Panc1 (cell line): ENCODE measurements around the gene USP6NL. TPM values are rescaled to one million over a fixed set of nuclear protein-coding genes. Genes with fewer than 3 reads are reported as not detected.

Source experiments
- ATAC-seq: fragments of 200-7000 bp; cut with Tn5 transposase; 2 replicates; pipeline ENCODE4 v1.9.1; 2020; ENCODE audit warnings: mild to moderate bottlenecking, moderate library complexity
- BruUV-seq: library from RNA; stranded (reverse); fragments of 400-500 nt; replicated peaks from 2 replicates; lab custom pipeline; 2021; lab: Mats Ljungman, UMichigan
- CTCF ChIA-PET: fragments of 300-600 bp; sonication (Branson Sonifier 250); formaldehyde crosslinking; loops from one replicate; lab custom pipeline; 2022; ENCODE audit warnings: antibody characterized with exemption; lab: Charles Lee
- POLR2A ChIA-PET: fragments of 300-600 bp; sonication (Branson Sonifier 250); formaldehyde crosslinking; loops from one replicate; lab custom pipeline; 2022; ENCODE audit warnings: antibody characterized with exemption; lab: Charles Lee
- DNase-seq: peaks from one replicate; pipeline ENCODE4 v3.0.0-alpha.2; 2010; ENCODE audit warnings: low read depth, low spot score
- H3K27ac ChIP-seq: 2 replicates; pipeline ENCODE4 v1.5.1; 2011; ENCODE audit warnings: mild to moderate bottlenecking, low read length, inconsistent platforms
- H3K27me3 ChIP-seq: fragments of 200-500 bp; sonication (Bioruptor generic); 2 replicates; pipeline ENCODE4 v1.6.0; 2014; ENCODE audit warnings: low read length, inconsistent platforms; ENCODE audit not compliant: control insufficient read depth, insufficient read depth
- H3K36me3 ChIP-seq: fragments of 200-500 bp; sonication (Bioruptor generic); 2 replicates; pipeline ENCODE4 v1.5.1; 2014; ENCODE audit warnings: inconsistent platforms, mild to moderate bottlenecking, low read length, moderate library complexity; ENCODE audit not compliant: control insufficient read depth, insufficient read depth
- H3K4me1 ChIP-seq: 2 replicates; pipeline ENCODE4 v1.5.1; 2011; ENCODE audit warnings: inconsistent platforms, mild to moderate bottlenecking, low read length, moderate library complexity; ENCODE audit not compliant: control insufficient read depth, insufficient read depth
- H3K4me3 ChIP-seq, 2 experiments: 2 replicates each; pipeline ENCODE4 v1.5.1; 2011 to 2012; ENCODE audit warnings: low read depth in 2 of 2, low read length in 2 of 2, mild to moderate bottlenecking in 2 of 2, inconsistent platforms in 1 of 2, moderate library complexity in 1 of 2
- H3K9me3 ChIP-seq: fragments of 200-500 bp; sonication (Bioruptor generic); 2 replicates; pipeline ENCODE4 v1.5.1; 2014; ENCODE audit warnings: low read depth, mild to moderate bottlenecking, inconsistent platforms, low read length, moderate library complexity; ENCODE audit not compliant: control insufficient read depth, insufficient read depth
- POLR2AphosphoS5 ChIP-seq: IDR thresholded peaks from 2 replicates; pipeline ENCODE4 v1.6.1; 2012; ENCODE audit warnings: mild to moderate bottlenecking, low read depth, low read length, moderate library complexity
- SIN3A ChIP-seq: IDR thresholded peaks from 2 replicates; pipeline ENCODE4 v1.6.1; 2012; ENCODE audit warnings: low read depth, mild to moderate bottlenecking, low read length, moderate library complexity, borderline replicate concordance; ENCODE audit not compliant: insufficient read depth
- TCF7L2 ChIP-seq: IDR thresholded peaks from 2 replicates; pipeline ENCODE4 v1.6.1; 2011; ENCODE audit warnings: mild to moderate bottlenecking, low read depth, low read length, inconsistent platforms
- in situ Hi-C: cut with HindIII; loops from 2 replicates; pipeline ENCODE4 v1.10.0; 2016; ENCODE audit warnings: low sequenced_read_pairs, low pct_unique_long_range_greater_than_20kb
- intact Hi-C: fragments of 100-400 bp; cut with micrococcal nuclease; formaldehyde crosslinking; loops from one replicate; pipeline ENCODE4 v1.10.0; 2022; ENCODE audit not compliant: unreplicated experiment
- total RNA-seq: library from RNA; stranded (reverse); gene quantifications from one replicate; pipeline ENCODE4 v1.2.1, GENCODE V29; 2021; ENCODE audit not compliant: unreplicated experiment
- TF ChIP-seq, protein P1 (sequence below): fragments of 450-650 bp; IDR thresholded peaks from 2 replicates; pipeline ENCODE4 v1.5.1; 2017; ENCODE audit warnings: mild to moderate bottlenecking
- TF ChIP-seq, protein P2 (sequence below), 2 experiments: IDR thresholded peaks; 2 replicates each; pipeline ENCODE4 v1.6.1; 2011 to 2012; ENCODE audit warnings: low read depth in 2 of 2, control low read depth in 1 of 2, low read length in 1 of 2, mild to moderate bottlenecking in 1 of 2, moderate library complexity in 1 of 2; ENCODE audit not compliant: insufficient read depth in 1 of 2

The USP6NL gene
- total RNA-seq, 1 experiment from 2014 or later = 13.9 TPM

DNA sequence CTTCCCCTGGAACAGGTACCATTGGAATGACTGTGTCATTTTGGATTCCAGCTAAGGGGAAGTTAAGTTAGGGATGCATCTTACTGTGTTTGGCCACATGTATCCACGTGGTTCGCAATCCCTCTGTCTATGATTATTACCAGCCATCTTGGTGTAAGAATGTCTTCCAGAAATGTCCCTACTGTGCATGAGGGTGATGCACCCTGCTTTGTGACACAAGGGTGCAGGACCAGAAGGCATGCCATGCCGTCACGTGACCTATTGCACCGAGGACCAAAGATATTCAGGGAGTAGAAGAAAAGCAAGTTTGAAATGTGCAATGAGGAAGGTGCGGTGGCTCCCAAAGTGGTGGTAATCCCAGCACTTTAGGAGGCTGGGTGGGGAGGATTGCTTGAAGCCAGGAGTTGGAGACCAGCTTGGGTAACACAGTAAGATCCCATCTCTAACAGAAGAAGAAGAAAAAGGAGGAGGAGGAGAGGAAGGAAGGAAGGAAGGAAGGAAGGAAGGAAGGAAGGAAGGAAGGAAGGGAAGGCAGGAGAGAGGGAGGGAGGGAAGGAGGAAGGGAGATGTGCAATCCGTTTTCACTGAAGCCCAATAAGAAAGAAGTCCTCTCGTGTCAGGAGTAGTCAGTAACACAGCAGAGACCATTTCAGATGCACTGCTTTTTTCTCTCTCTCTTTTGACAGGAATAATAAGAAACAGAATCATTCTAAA is 42.5 kb upstream of the USP6NL start:
- H3K27me3 ChIP-seq = no peaks in the 10 kb centered on the region
- POLR2A ChIA-PET = interaction anchor here (0.6 kb wide), 1 partner anchor 17 kb away, joined by 3 read pairs; no protein-coding TSS in a partner anchor
- no peaks in the 10 kb centered on the region for H3K36me3 ChIP-seq
- no peak overlapping the region for H3K4me3 ChIP-seq
- CTCF ChIA-PET = no interaction called here
- H3K9me3 ChIP-seq = no peaks in the 10 kb centered on the region
- intact Hi-C loops = no loop called here
- DNase-seq (no peak), ATAC-seq (no peak)
- no peaks in the 10 kb centered on the region for H3K4me1 ChIP-seq
- BruUV-seq = no TSS peak
- TF ChIP-seq, protein P1, sequence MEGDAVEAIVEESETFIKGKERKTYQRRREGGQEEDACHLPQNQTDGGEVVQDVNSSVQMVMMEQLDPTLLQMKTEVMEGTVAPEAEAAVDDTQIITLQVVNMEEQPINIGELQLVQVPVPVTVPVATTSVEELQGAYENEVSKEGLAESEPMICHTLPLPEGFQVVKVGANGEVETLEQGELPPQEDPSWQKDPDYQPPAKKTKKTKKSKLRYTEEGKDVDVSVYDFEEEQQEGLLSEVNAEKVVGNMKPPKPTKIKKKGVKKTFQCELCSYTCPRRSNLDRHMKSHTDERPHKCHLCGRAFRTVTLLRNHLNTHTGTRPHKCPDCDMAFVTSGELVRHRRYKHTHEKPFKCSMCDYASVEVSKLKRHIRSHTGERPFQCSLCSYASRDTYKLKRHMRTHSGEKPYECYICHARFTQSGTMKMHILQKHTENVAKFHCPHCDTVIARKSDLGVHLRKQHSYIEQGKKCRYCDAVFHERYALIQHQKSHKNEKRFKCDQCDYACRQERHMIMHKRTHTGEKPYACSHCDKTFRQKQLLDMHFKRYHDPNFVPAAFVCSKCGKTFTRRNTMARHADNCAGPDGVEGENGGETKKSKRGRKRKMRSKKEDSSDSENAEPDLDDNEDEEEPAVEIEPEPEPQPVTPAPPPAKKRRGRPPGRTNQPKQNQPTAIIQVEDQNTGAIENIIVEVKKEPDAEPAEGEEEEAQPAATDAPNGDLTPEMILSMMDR = no peak
- TF ChIP-seq, protein P2, sequence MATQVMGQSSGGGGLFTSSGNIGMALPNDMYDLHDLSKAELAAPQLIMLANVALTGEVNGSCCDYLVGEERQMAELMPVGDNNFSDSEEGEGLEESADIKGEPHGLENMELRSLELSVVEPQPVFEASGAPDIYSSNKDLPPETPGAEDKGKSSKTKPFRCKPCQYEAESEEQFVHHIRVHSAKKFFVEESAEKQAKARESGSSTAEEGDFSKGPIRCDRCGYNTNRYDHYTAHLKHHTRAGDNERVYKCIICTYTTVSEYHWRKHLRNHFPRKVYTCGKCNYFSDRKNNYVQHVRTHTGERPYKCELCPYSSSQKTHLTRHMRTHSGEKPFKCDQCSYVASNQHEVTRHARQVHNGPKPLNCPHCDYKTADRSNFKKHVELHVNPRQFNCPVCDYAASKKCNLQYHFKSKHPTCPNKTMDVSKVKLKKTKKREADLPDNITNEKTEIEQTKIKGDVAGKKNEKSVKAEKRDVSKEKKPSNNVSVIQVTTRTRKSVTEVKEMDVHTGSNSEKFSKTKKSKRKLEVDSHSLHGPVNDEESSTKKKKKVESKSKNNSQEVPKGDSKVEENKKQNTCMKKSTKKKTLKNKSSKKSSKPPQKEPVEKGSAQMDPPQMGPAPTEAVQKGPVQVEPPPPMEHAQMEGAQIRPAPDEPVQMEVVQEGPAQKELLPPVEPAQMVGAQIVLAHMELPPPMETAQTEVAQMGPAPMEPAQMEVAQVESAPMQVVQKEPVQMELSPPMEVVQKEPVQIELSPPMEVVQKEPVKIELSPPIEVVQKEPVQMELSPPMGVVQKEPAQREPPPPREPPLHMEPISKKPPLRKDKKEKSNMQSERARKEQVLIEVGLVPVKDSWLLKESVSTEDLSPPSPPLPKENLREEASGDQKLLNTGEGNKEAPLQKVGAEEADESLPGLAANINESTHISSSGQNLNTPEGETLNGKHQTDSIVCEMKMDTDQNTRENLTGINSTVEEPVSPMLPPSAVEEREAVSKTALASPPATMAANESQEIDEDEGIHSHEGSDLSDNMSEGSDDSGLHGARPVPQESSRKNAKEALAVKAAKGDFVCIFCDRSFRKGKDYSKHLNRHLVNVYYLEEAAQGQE (IDR thresholded peaks at IDR 0.05; ENCODE audit: insufficient read depth in 1 of 2, low read depth in 2 of 2, low read length in 1 of 2) = no peak
- TF ChIP-seq SIN3A (no peak), POLR2AphosphoS5 (no peak), TCF7L2 (no peak)
- in situ Hi-C loops = no loop called here
- H3K27ac ChIP-seq = no peak overlapping the region

DNA sequence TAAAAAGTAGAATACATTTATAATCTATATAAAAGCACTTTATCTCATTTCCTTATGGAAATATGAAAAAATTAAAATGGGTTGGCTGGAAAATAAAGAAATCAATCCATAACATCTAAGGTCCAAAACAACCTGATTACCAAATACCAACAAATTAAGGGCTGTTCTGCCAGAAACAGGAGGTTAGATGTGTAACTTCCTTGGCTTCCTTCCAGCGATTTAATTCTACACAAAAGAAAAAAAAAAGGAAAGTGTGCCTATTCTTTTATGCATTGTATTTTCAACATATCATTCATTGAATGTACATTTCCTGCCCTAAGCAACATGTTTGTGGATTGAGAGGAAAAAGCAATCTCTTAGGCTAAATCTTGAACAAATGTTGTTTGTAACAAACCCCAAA is 36.2 kb upstream of the USP6NL start:
- DNase-seq (no peak), ATAC-seq (no peak)
- no TSS peak for BruUV-seq
- in situ Hi-C loops = no loop called here
- ChIA-PET CTCF (no interaction called here), POLR2A (no interaction called here)
- Histone ChIP-seq H3K4me3 (no peak overlapping the region), H3K27ac (no peak overlapping the region), H3K27me3 (no peaks in the 10 kb centered on the region), H3K36me3 (no peaks in the 10 kb centered on the region), H3K9me3 (no peaks in the 10 kb centered on the region), H3K4me1 (no peaks in the 10 kb centered on the region)
- intact Hi-C loops = no loop called here
- TF ChIP-seq, protein P1 = no peak
- TF ChIP-seq TCF7L2 (no peak), POLR2AphosphoS5 (no peak)
- TF ChIP-seq, protein P2 (IDR thresholded peaks at IDR 0.05; ENCODE audit: insufficient read depth in 1 of 2, low read depth in 2 of 2, low read length in 1 of 2) = no peak
